Activated CD4-positive, alpha-beta T cell treated with anti-CD3 and anti-CD28 coated beads for 1 hour (primary cell): ENCODE measurements around the gene LPAR1.

ENCODE experiments used
- DNase-seq: peaks from one replicate; pipeline ENCODE4 v3.0.0-alpha.2; 2020

LPAR1 gene

DNA sequence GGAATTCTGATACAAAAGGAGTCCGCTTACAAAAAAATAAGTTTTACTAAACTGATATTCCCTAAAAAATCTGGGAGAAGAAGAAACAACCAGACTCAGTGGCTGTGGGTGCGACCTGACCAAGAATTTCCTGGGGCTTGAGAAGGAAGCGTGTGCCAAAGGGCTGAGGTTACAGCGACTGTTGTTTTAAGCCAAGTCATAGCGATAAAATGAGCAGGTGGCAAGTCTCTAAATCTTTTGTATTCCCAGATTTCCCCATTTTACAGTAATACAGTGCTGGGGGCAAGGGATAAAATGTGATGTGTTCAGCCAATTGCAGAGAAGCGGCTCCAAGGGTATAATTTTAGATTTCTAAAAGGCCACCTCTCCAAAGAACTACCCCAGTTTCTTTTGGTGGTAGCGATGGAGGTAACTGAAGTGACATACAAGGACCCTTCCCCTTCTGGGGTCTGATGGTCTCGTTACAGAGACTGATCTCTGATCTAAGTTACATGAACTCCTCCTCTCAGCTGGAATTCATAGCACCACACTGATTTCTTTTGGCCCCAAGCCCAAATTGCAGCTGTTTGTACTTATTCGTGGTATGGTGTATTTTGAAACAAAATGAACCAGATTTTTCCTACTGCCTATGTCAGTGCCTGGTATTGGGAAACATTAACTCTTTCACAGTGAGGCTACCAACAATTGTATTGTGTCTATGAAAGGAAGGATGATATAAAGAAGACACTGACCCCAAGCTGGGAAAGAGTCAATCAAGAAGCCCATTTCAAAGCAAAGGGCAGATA, 41.6 kb downstream of the LPAR1 start:
- no peak for DNase-seq

DNA sequence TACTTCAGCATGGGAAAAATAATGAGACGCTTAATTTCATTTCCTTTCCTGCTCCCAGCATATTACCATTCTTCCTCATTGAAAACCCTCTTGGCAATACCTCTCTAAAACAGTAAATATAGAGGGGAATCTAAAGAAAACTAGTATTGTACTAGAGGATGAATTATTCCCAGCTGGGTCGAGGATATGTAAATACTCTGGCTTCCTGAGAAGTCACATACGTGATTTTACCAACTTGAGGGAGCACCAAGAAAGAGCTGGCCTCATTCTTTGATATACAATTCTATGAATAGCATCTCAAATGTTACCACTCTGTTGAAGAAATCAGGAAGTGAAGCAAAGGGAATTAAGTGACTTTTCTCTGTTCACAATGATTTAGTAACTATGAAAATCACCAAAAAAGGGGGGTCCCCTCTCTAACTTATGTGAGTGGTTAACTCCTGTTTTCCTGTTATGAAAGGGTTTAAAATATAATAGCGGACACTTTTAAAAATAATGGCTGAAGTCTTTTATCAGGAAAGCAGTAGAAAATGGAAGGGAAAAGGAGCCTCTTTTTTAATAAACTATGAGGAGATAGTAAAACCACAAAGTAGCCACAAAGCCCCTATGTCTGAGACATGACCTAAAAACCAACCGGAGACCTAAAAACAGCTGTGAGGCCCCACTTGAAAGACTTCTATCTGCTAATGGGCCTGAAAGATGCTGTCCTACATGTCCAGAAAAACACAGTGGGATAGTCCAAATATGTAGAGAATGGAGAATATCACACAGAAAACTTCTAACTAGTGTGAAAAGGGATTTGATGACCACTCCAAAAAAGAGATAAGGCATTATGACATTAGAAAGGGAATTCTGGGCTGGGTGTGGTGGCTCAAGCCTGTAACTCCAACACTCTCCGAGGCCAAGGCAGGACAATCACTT, 42.6 kb downstream of the LPAR1 start:
- no peak for DNase-seq

DNA sequence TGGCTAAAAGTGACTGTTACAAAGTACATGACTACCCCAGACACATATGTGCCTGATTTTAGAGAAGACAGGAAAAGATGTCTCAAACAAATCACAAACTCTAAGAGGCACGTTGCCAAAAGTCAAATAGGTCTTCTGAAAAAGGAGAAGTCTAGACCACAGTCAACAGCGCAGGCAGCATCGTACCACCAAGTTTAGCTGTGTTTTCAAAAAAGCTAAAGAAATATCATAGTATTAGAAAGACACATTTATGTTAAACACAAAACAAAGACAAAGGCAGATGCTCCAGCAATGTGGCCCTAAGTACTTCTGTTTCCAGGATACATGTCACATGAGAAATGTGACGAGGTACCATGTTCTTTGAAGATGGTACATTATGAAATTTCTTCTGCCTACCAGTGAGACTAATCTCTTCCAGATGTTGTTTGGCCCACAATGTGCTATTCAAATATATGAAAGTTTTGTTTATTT, 43.5 kb downstream of the LPAR1 start:
- no peak for DNase-seq

DNA sequence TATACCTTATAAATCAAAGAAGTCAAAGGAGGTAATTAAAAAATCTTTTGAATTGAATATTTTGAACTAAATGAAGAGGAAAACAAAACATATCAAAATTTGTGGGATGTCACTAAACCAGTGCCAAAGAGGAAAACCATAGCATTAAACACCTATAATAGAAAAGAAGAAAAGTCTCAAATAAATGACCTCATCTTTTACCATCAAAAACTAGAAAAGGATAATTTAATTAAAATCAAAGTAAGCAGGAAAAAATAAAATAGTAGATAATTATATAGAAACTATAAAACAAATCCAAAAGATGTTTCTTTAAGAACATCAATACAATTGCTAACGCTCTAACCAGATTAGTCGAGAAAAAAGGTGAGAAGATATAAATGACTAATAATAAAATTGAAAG, 47.8 kb downstream of the LPAR1 start:
- no peak for DNase-seq

DNA sequence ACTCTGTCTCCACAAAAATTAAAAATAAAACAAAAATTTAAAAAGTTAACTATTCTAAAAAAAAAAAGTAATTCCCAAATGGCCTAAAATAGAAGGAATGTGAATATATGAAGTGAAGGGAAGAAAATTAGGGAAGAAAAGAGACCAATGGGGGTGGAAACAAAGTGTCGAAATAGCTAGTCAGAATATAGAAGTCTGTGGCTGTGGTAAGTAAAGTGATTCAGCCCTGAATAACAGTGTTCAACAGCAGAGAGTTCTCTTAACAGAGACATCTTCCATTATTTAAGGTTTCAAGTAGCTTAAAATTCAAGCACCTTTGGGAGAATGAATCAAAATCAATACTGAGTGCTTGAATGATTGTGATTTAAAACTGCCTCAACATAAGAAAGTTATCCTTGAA, 51.7 kb downstream of the LPAR1 start:
- DNase-seq, result no peak

DNA sequence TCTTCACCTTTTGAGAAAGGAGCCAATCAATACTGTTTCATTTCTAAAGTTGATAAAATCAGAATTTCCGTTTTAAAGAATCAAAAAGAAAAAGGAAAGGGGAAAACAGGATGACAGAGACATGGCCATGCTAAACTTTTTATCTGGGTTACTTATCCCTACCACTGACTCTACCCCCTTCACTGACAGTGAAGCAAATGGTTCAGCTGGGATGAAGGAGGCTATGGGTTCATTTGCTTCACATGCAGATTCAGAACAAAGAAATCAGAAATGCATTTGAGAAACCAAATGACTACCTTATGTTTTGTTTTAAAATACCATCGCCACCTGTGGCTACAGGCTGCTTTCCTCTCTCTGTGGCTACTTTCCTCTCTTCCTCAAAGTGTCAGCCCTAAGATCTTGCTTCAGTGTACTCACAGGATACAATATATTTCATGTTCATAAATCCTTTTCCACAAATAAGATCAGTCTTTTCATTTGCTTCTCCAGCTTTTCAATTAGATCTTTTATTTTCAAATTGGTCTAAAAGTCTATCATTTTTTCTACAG, 53.3 kb downstream of the LPAR1 start:
- no peak for DNase-seq

DNA sequence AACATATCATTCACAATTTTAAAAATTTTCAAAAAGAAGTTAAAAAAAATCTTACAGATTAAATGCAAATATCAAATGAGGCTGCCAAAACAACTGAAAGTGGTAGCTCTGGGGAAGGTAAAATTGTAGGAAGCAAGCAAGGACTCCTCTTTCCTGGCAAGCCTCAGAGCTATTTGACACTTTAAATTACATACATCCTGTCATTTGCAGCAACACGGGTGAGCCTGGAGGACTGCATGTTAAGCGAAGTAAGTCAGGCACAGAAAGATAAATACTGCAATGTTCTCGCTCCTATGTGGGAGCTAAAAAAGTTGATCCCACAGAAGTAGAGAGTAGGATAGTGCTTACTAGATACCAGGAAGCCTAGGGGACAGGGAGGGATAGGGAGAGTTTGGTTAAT, 58.0 kb downstream of the LPAR1 start:
- DNase-seq, result no peak

DNA sequence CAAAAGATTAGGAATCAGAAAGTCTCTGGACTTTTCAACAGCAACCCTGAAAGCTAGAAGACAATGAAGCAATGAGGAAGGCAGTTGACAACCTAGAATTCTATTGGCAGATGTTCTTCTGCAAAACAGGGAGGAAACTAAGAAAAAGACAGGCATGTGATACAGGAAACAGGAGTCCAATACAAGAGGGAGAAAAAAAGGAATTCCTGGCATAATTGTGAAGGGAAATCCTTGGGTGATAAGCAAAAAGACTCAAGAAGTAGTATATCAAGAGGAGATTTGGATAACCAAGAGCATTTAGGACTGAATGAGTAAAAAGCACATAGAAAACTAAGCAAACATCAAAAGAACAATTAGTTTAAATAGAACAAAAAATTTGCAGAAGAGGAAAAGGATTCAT, 58.6 kb downstream of the LPAR1 start:
- DNase-seq, result no peak

DNA sequence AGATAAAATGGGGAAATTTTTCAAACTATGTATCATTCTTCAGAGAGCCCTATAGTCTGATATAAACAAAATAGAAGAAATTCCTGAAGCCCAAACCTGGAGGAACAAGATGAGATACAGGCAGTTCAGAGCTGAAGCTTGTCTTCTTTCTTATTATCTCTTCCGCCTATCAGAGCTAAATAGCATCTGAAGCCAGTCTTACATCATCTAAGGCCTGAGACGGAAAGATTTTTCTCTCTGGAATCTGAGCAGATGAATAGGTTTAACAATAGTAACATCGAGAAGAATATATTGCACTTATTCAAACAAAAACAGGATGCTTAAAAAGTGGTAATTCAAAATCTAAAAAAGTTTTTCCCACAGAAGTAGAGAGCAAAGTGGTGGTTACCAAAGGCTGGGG, 59.8 kb downstream of the LPAR1 start:
- no peak for DNase-seq

DNA sequence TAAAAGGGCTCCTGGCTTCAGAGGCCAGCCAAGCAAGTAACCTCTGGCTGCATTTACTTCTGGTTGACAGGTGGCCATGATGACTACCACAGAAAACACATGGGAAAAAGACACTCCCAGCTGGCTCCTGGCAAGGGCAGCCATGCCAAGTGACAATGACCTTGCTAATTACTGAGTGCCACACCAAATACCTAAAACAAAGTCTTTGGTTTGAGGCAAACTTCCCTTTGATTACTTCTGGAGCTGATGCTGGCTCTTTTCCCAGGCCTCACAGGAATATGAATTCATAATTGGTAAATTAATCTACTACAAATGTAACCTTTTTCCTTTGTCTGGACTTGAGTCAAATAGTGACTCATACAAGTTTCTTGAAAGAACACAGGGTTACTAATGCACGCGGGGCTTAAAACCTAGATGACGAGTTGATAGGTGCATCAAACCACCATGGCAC, 61.0 kb downstream of the LPAR1 start:
- no peak for DNase-seq

DNA sequence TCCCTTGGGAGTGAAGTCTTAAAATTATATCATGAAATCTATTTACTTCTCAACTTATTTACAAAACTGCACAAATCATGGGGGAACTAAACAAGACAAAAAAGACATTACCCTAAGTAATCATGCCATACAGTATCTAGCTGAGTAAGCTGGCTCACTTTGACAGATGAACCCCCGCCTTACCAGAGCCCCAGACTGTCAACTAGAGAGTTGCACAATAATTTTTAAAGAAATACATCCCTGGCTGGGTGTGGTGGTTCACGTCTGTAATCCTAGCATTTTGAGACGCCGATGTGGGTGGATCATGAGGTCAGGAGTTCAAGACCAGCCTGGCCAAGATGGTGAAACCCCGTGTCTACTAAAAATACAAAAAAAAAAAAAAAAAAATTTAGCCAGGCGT, 62.3 kb downstream of the LPAR1 start:
- no peak for DNase-seq

DNA sequence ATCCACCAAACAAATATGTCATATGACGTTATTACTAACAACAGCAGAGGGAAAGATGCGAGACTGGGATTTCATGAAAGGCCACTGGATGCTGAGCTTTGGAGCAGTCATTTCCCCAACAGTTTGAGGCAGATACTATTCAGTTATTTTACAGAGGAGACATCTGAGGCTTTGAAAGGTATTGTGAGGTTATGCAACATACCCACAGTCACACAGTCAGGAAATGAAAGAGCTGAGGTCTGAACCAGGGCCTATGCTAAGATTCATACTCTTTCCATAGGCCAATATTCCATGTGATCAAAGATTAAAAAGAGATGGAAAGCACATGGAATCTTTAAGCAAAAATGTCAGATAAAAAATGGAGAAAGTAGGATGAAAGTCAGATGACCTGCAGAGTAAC, 63.0 kb downstream of the LPAR1 start:
- DNase-seq, result no peak

DNA sequence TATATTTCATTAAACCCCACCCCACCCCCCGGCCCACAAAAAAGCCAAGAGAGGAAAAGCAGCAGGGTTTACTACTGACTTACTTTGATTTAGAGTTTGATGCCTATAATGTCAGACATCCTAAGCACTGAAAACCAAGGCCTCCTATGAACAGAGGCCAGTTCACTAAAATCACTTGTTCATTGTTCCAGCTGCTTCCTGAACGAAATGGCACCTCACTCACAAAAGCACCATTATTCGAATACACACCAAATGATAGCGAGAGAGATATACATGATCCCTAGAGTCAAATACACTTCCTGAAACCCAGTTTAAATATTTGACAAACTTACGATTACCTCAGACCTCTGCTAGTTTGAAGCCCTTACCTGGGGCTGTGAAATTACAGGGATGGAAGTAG, 66.6 kb downstream of the LPAR1 start:
- no peak for DNase-seq

DNA sequence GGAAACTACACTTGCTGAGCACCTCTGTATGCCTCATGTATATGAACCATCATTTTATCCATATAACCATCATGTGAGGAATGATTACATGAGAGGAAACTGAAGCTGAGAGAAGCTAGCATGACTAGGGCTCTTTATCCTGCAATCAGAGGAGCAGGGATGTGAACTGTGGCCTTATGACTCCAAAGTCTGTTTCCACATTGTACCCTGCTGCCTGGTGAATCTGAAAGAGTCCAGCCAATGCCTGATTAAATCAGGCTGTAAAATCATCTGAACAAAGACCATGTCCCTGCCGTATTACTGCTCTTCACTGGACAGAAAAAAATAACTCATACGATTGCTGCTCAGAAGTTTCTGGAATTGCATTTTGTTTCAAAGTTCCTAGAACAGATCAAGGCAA, 67.0 kb downstream of the LPAR1 start:
- no peak for DNase-seq

DNA sequence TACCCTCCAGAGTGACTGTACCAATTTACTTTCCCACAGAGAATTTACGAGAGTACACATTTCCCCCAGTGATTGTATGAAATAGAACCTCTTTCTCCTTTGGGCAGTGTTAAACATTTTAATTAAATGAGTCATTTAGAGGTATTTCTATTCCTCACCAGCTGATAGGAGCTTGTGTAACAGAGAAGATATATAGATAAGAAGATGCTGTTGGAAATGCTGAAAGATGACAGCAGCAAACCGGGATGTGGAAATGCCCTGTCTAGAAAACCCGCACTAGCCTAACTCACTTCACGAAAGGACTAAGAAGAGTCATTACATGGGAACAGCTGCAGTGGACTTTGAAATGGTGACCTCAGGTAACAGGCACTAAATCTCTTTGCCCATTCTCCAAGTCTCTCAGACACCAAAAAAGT, 68.3 kb downstream of the LPAR1 start:
- no peak for DNase-seq

DNA sequence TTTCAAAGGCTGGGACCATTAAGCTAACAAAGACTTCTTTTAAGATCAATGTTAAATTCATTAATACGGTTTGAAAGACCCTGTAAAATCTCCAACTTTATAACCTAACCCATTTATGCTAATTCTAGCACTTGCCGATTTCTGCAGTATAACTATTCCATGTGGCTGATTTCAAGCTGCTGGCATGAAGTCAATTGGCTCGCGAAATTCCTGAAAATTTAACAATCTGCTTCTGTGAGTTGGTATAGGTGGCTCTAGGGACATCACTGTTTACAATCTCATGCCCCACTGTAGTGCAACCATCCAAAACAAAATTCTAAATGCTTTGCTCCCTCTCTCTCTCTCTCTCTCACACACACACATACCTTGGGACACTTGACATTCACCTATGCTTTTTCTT, 70.2 kb downstream of the LPAR1 start:
- DNase-seq, result no peak

DNA sequence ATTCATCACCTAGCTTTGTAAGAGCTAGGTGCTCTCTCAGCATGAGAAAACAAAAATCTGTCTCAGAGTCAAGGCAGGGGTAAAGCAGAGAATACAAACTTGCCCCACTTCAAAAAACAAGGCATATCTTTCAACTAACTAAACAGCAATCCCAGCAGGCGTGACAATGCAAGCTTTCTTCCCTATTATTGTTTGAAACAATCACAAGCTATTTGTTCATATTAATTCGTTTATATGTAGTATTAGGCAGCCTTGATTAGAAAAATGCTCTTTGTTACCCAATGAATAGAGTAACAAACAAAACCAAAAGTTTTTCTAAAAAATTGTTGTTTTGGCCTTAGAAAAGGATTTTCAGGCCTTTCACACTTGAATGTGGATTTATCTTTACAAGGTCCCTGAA, 71.1 kb downstream of the LPAR1 start:
- no peak for DNase-seq

DNA sequence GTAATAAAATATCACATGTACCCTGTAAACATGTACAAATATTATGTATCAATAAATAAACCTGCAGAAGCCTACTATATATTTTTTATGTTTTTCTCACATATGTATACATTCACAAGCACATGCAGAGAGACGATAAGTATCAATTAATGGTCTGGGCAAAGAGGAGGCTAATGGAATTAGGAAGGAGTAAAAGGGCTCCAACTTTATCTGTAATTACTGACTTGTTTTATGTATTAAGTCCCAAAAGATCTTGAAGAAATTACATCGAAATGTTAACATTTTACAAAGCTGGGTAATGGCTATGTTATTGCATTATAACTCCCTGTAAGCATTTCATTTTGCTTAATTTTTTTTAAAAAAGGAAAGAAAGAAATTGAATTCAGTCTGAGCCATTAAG, 78.0 kb downstream of the LPAR1 start:
- no peak for DNase-seq

DNA sequence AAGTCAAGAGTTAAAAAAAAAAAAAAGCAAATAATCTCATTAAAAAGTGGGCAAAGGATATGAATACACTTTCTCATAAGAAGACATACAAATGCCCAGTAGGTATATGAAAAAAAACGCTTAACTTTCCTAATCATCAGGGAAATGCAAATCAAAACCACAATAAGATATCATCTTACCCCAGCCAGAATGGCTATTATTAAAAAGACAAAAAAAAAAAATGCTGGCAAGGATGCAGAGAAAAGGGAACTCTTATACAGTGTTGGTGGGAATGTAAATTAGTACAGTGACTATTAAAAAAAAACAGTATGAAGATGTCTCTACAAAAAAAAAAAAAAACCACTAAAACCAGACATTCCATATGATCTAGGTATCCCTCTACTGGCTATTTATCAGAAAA, 79.4 kb downstream of the LPAR1 start:
- no peak for DNase-seq

DNA sequence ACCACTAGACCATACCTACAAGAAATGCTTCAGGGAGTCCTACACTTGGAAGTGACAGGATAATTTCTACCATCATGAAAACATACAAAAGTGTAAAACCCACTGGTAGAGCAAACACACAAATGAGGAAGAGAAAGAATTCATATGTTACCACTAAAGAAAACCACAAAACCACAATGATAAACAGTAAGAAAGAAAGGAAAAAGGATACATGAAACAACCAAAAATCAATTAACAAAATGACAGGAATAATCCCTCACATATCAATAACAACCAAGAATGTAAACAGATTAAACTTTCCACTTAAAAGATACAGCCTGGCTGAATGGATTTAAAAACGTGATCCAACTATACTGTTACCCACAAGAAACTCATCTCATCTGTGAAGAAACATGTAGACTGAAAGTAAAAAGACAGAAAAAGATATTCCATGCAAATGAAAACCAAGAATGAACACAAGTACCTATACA, 83.4 kb downstream of the LPAR1 start:
- no peak for DNase-seq

DNA sequence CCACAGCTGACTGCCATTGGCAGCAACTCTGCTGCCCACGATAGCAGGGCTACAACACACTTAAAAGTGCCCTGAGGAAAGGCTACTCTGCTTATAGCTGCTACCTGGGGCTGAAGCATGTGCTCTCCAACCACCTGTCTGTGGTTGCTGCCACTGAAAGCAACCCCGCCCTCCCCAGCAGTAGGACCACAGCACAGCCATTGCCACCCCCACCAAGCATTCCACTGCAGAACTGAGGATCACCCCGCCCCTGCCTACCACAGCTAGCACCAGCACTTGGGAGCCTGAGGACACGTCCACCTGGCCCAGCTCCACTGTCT, 85.8 kb downstream of the LPAR1 start:
- DNase-seq, result no peak

DNA sequence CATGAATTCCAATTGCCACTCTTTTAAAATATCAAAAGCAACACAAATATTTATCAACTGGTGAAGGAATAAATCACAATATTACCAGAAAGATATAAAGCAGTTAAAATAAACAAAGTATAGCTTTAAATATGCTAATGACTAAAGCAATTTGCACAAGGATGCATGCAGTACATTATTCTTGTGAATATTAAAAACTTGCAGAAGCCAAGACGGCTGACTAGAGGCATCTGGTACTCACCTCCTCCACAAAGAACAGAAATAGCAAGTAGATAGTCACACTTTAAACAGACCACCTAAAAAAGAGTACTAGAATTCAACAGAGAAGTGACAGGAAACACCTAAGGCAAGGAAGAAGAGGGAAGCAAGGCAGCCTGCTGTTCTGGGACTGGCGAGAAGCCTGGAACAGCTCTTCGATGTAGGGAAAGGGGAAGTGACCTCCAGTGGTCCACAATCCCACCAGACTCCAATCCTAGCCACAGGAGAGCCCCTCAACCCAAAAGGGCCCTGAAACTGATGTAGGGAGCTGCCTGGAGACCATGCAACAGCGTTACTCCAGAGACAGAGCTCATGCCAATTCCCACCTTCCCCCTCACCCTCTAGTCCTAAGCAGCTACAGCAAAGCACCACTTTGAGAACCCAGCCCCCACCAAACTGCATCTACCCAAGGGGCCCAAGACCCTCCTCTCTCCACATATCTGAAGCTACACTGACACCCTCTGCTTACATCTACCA, 86.3 kb downstream of the LPAR1 start:
- no peak for DNase-seq

DNA sequence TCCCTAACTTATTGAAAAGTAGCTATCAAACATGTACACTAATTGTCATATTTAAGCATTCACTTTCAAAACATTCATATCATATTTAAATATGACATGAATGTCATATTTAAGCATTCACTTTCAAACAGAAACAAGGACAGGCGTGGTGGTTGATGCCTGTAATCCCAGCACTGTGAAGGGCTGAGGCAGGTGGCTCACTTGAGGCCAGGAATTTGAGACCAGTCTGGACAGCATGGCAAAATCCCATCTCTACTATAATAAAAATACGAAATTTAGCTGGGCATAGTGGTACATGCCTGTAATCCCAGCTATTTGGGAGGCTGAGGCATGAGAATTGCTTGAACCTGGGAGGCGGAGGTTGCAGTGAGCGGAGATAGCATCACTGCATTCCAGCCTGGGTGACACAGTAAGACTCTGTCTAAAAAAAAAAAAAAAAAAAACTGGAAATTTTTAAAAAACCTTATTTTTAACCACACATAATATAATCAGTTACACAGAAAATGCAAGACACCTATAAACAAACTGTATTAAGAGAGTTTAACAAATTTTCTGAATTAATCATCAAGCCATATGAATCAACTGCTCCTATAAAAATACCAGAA, 88.1 kb downstream of the LPAR1 start:
- no peak for DNase-seq
